Stimulated activated CD8-positive, alpha-beta memory T cell treated with anti-CD3 and anti-CD28 coated beads, Interleukin-15, amount 100 ng/mL, for 1 hour (primary cell): ENCODE measurements around the gene GOLIM4.
"Not testable (repeated sequence)": the region's sequence is repeated elsewhere in the genome, so short reads cannot be mapped to it uniquely, and the experiment has no call there.

Source experiments
- DNase-seq: peaks from one replicate; pipeline ENCODE4 v3.0.0-alpha.2; 2020; ENCODE audit warnings: low read depth

Gene GOLIM4

DNA sequence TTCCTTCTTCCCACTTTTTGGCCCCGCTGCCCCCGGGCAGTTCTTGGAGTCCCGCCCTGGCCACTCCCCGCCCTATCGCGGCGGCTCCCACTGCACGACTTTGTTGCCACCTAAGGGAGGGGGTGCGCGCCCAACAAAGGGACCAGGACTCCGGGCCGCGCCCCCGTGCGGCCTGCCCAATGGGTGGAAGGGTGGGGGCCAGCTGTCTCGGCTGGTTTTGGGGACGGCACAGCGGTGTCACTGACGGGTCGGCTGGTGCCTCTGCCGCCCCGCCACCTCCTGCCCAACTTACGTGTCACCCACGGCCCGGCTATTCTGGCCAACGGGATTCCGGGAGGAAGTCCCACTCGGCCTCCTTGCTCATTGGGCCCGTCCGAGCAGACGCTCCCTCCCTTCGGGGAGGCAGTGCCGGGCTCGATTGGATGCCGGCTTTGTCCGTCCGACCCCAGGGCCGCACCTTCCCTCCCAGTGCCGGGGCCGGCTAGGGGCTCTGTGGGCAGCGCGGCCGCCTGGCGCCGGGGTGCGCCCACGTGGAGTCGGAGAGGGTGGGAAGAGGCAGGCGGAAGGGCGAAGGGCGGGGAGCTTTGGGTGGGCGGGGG lies at the start of gene GOLIM4:
GOLIM4 (minus strand) TSS at position 314 of the 599 bp plus-strand sequence. CDS start 639 bp downstream, outside the sequence.
- DNase-seq = peak; percentile 13

DNA sequence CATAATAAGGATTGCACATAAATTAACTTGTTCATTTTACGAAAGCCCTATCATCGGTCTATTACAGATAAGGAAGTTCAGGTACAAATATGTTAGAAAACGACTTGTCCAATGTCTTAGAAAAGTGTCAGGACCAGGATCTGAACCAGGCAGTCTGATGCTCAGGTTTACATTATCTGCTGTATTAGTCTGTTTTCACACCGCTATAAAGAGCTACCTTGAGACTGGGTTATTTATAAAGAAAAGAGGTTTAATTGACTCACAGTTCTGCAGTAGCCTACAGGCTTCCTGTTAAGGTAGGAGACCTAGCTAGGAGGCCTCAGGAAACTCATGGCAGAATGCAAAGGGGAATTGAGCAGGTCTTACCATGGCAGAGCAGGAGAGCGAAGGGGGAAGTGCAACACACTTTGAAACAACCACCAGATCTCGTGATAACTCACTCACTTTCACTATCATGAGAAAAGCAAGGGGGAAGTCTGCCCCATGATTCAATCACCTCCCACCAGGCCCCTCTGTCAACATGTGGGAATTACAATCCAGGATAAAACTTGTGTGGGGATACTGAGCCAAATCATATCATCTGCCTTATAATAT lies 45.8 kb upstream of the GOLIM4 start:
- DNase-seq = no peak

- no peak for DNase-seq
Observed at GRCh38 chr3:168139947-168140346, 44.2 kb upstream of the GOLIM4 start.

DNA sequence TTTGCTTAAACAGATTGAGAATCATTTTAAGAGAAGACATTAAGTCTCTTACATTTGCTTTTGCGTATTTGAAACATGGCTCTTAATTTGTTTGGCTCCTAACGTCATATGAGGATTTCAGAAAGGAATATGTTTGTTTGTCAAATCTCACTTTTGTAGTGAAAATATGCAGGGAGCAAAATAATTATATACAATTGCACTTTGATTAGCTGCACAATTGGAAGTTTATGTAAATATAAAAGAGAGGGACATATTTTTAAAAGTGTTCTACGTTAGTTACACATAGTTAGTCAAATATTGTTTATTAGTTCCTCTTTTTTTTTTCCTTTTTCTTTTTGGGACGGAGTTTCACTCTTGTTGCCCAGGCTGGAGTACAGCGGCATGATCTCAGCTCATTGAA lies 42.7 kb upstream of the GOLIM4 start:
- no peak for DNase-seq

GRCh38 chr3:168134931-168135330 lies 39.2 kb upstream of the GOLIM4 start:
- DNase-seq = no peak

- DNase-seq = not testable (repeated sequence)
Observed at GRCh38 chr3:168130250-168130649, 34.5 kb upstream of the GOLIM4 start.

- not testable (repeated sequence) for DNase-seq
Observed at GRCh38 chr3:168128463-168128862, 32.7 kb upstream of the GOLIM4 start.

DNA sequence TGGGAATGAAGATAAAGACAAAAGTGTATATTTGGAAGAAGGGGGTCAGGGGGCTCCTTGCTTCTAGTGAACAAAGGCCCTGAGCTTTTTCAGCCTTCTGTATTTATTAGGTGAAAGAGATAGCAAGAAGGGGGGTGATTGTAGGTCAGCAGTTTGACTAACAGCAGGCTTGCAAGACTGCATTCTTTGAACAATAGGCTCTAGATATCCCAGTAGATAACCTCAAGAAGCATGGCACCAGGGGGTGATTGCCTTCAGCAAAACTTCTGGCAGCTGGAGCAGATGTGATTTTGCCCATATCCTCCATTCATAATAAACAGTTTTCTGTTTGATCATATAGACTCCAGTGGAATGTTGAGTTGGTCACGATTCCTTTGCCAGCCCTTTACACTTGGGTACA lies 31.7 kb upstream of the GOLIM4 start:
- no peak for DNase-seq

GRCh38 chr3:168124791-168125190 lies 29.1 kb upstream of the GOLIM4 start:
- DNase-seq = no peak

- DNase-seq = no peak
Observed at GRCh38 chr3:168124291-168124690, 28.6 kb upstream of the GOLIM4 start.

DNA sequence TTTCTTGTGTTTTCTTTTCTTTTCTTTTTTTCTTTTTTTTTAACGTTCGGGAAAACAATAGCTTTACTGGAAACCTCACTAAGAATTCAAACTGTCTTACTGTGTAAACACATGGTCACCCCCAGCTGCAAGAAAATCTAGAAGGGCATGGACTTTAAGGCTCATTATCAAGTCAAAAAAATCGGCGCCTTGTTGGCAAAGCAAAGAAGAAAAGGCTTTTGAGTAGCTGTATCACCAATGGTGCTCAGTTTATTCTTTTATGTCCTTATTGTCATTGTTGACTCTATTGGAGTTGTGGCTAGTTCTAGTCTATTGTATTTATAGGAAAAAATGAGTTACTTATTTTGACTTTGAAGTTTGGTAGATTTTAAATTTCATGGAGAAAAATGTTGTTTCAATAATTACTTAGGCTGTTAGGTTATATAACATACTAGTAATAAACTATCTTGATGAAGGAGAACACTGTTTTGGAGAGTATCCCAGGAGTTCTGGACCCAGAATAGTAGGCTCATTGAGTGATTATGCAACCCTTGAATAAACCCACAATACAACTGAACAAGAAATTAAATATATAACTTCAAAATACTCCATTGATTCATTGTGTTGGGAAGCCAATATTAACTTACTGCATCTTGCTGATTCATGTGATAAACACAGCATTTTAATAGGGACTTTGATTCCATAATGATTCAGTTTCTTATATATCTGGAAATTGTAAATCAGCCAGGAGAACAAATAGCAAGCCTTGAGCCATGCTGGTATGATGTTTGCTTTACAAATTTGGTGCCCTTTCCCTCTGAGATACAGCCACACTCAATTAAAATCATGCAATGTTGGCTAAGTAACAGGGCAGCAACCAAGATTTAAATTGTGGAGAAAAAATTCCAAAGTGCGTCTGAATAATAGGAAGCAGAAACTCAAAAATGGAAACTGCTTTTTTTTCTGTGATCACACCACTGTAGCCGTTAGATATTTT lies 27.8 kb upstream of the GOLIM4 start:
- DNase-seq = no peak

GRCh38 chr3:168121184-168122017 lies 25.7 kb upstream of the GOLIM4 start:
- DNase-seq = no peak

- DNase-seq = no peak
Observed at GRCh38 chr3:168117853-168118313, 22.2 kb upstream of the GOLIM4 start.

GRCh38 chr3:168117059-168117458 lies 21.3 kb upstream of the GOLIM4 start:
- no peak for DNase-seq

GRCh38 chr3:168116279-168116678 lies 20.6 kb upstream of the GOLIM4 start:
- DNase-seq = no peak

DNA sequence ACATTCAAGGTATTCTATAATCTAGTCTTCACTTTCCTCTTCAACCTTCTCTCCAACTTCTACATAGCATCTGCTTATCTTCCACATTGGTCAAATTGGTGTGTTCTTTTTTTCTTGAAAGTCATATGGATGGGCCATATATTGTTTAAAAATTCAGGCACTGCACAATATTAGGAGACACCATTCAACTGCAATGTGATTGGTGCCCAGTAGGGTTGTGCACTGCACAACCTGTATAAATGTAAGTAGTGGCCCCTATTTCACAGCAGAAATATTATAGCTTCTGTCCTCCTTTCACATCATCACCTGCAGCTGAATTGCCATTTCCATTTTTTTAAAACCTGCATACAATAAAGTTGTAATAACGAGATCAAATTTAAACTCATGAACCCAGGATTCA lies 18.1 kb upstream of the GOLIM4 start:
- DNase-seq = no peak

DNA sequence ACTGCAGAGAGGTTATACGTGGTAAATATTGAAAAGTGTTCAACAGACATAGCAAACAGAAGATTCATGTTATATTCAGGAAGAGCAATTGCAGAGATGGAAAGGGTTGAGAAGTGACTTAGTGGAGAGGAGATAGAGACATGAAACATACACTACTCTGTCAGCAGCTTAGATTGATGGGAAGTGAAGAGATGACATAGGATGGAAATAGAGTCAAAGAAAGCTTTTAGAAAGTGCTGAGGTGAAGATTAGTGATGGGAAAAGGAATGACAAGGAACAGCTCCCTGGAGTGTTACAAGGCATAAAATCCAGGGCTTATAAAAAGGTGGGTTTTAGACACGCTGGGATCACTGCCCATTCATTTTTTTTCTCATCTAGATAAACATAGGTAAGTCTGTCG lies 17.2 kb upstream of the GOLIM4 start:
- DNase-seq = no peak

GRCh38 chr3:168104361-168104760 lies 8.6 kb upstream of the GOLIM4 start:
- no peak for DNase-seq

- no peak for DNase-seq
Observed at GRCh38 chr3:168102735-168103410, 7.1 kb upstream of the GOLIM4 start.

GRCh38 chr3:168100777-168101492 lies 5.2 kb upstream of the GOLIM4 start:
- DNase-seq = no peak

DNA sequence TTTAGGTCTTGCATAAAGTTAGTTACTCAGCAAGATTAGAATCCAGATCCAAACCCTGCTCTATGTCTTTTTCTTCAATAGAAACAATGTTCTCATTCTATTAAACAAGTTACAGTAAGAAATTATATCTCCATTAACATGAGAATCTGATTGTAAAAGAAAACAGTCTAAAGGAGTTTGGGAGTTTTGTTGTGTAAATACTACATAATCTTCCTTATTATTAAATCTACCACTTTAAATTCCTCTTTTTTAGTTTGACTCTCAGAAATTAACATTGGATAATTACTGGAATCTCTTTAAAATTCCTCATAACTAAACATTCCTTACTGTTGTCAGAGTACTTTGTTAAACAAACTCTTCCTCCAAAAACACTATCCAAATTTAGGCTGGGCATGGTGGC lies 1.7 kb upstream of the GOLIM4 start:
- no peak for DNase-seq
